ENCODE measurements around the gene SNX9. TPM values are rescaled to one million over a fixed set of nuclear protein-coding genes. Genes with fewer than 3 reads are reported as not detected.

The SNX9 gene
- total and polyA plus RNA-seq, 10 of the 15 experiments (the other 5 are each of a cell fraction or from before 2014, with no cell fraction given): 0.03 to 2.0 (median 0.37) TPM

DNA sequence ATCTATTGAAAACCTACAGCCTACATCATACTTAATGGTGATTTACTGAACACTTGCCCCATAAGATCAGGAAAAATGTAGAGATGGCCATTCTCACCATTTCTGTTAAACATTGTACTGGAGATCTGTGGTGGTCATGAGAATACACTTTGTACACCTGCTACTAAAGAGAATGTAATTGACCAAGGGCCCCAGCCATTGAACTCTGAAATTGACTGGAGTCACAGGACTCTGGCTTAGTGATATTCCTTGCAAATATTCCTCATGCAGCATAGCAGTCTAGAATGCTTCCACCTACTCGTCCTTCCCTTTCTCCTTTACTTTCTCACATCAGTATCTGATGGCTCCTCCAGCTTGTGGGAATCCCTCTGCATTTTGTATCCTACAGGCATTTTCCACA is 37.4 kb upstream of the SNX9 start:
- ChIA-PET CTCF (interaction anchor here (0.9 kb wide), 1 partner anchor 30 kb away, joined by 3 read pairs; no protein-coding TSS in a partner anchor), RAD21 (ENCODE audit: unreplicated experiment) (no interaction called here), SMC1A (ENCODE audit: uncharacterized antibody, unreplicated experiment) (no interaction called here), POLR2A (no interaction called here)
- no peak overlapping the region for H3K4me3 ChIP-seq
- no peak overlapping the region for H3K4me2 ChIP-seq (ENCODE audit: control insufficient read depth, insufficient read depth)
- in situ Hi-C loops (cut with MboI) (no loop called here), intact Hi-C loops (cut with micrococcal nuclease; ENCODE audit: unreplicated experiment) (no loop called here)
- H2AFZ ChIP-seq (ENCODE audit: control insufficient read depth, low read depth, low read length): no peak overlapping the region
- no peaks in the 10 kb centered on the region for H3K4me1 ChIP-seq (ENCODE audit: control insufficient read depth, insufficient read depth, low read length)
- H3K9ac ChIP-seq (ENCODE audit: control insufficient read depth, insufficient read depth, low read length): no peak overlapping the region
- H3K27ac ChIP-seq (ENCODE audit: control insufficient read depth, insufficient read depth): no peak overlapping the region
- peaks cover 3 to 5% of the 10 kb centered on the region in 2 experiments; a peak in 3 of 4 replicates for H3K27me3 ChIP-seq (replicated peaks in 1 of 2; ENCODE audit: control insufficient read depth in 2 of 2, insufficient read depth in 2 of 2, low read length in 1 of 2)
- DNase-seq (ENCODE audit: low read depth, low spot score) (no peak), ATAC-seq (no peak), FAIRE-seq (no peak)
- no peaks in the 10 kb centered on the region for H4K20me1 ChIP-seq (ENCODE audit: control insufficient read depth, insufficient read depth)
- no peaks in the 10 kb centered on the region; the same call in 2 of the 3 replicates for H3K9me3 ChIP-seq (replicated peaks; ENCODE audit: control insufficient read depth, insufficient read depth, low read length)
- H3K79me2 ChIP-seq (ENCODE audit: control insufficient read depth, insufficient read depth, low read length): no peaks in the 10 kb centered on the region
- H3K36me3 ChIP-seq (ENCODE audit: control insufficient read depth in 2 of 2, insufficient read depth in 2 of 2, low read length in 1 of 2): no peaks in the 10 kb centered on the region
- BruUV-seq (replicated peaks): no TSS peak
- 0% methylated on average over 1 of the region's 1 CpG for WGBS (ENCODE audit: insufficient coverage, insufficient replicate concordance, low lambda C conversion rate, missing lambda C conversion rate)
- TF ChIP-seq BRCA1 (IDR thresholded peaks at IDR 0.05; ENCODE audit: low read depth, low read length): no peak
- TF ChIP-seq, protein P1, sequence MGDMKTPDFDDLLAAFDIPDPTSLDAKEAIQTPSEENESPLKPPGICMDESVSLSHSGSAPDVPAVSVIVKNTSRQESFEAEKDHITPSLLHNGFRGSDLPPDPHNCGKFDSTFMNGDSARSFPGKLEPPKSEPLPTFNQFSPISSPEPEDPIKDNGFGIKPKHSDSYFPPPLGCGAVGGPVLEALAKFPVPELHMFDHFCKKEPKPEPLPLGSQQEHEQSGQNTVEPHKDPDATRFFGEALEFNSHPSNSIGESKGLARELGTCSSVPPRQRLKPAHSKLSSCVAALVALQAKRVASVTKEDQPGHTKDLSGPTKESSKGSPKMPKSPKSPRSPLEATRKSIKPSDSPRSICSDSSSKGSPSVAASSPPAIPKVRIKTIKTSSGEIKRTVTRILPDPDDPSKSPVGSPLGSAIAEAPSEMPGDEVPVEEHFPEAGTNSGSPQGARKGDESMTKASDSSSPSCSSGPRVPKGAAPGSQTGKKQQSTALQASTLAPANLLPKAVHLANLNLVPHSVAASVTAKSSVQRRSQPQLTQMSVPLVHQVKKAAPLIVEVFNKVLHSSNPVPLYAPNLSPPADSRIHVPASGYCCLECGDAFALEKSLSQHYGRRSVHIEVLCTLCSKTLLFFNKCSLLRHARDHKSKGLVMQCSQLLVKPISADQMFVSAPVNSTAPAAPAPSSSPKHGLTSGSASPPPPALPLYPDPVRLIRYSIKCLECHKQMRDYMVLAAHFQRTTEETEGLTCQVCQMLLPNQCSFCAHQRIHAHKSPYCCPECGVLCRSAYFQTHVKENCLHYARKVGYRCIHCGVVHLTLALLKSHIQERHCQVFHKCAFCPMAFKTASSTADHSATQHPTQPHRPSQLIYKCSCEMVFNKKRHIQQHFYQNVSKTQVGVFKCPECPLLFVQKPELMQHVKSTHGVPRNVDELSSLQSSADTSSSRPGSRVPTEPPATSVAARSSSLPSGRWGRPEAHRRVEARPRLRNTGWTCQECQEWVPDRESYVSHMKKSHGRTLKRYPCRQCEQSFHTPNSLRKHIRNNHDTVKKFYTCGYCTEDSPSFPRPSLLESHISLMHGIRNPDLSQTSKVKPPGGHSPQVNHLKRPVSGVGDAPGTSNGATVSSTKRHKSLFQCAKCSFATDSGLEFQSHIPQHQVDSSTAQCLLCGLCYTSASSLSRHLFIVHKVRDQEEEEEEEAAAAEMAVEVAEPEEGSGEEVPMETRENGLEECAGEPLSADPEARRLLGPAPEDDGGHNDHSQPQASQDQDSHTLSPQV (IDR thresholded peaks at IDR 0.05): no peak
- TF ChIP-seq CEBPB (IDR thresholded peaks at IDR 0.05; ENCODE audit: borderline replicate concordance in 1 of 2, low read depth in 2 of 2, low read length in 2 of 2): no peak
- no peak for TF ChIP-seq CREM (IDR thresholded peaks at IDR 0.05; ENCODE audit: low read depth)
- TF ChIP-seq, protein P2, sequence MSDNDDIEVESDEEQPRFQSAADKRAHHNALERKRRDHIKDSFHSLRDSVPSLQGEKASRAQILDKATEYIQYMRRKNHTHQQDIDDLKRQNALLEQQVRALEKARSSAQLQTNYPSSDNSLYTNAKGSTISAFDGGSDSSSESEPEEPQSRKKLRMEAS (IDR thresholded peaks at IDR 0.05; ENCODE audit: low read depth, low read length): no peak
- TF ChIP-seq, protein P3, sequence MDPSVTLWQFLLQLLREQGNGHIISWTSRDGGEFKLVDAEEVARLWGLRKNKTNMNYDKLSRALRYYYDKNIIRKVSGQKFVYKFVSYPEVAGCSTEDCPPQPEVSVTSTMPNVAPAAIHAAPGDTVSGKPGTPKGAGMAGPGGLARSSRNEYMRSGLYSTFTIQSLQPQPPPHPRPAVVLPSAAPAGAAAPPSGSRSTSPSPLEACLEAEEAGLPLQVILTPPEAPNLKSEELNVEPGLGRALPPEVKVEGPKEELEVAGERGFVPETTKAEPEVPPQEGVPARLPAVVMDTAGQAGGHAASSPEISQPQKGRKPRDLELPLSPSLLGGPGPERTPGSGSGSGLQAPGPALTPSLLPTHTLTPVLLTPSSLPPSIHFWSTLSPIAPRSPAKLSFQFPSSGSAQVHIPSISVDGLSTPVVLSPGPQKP (IDR thresholded peaks at IDR 0.05; ENCODE audit: low read depth, low read length): no peak
- no peak for TF ChIP-seq KAT2A (conservative IDR thresholded peaks at IDR 0.05; ENCODE audit: control insufficient read depth, low read depth, low read length)
- TF ChIP-seq BMI1 (IDR thresholded peaks at IDR 0.05; ENCODE audit: borderline replicate concordance): no peak
- no peak for TF ChIP-seq GABPA (IDR thresholded peaks at IDR 0.05; ENCODE audit: low read depth)
